ENCODE data around the gene SOSTDC1. TPM values are rescaled to one million over a fixed set of nuclear protein-coding genes. Genes with fewer than 3 reads are reported as not detected.

The SOSTDC1 gene
- 0.41 and 0.73 TPM in 2 replicates for total RNA-seq
- long read RNA-seq, transcript SOSTDC1-201 (2 exons, 1,869 nt) = major isoform, 7 of 7 reads
- long read RNA-seq, partial matches to known transcripts = 0 of 7 reads
- long read RNA-seq, other reads (novel, unspliced or antisense) = 0 of 7 reads

- Mint-ChIP-seq H3K9me3 (ENCODE audit: low read depth) (no peaks in the 10 kb centered on the region), H3K27me3 (no peaks in the 10 kb centered on the region), H3K4me3 (ENCODE audit: low read depth) (peak within 1 kb of the TSS; percentile 54), H3K4me1 (ENCODE audit: low read depth) (peaks cover 23% of the 10 kb centered on the region), H3K36me3 (ENCODE audit: insufficient read depth) (no peaks in the 10 kb centered on the region), H3K27ac (peak within 1 kb of the TSS; percentile 82)
- TF ChIP-seq CTCF (IDR thresholded peaks at IDR 0.05; ENCODE audit: unreplicated experiment) = no peak
- DNase-seq (ENCODE audit: low spot score, unreplicated experiment) = no peak
Measured at GRCh38 chr7:16465469-16466361, at the start of gene SOSTDC1. Gene SOSTDC1, minus strand, starts transcription at chr7:16465738. Its CDS starts 70 bp downstream, at chr7:16465668.

GRCh38 chr7:16514729-16515128 lies 49.2 kb upstream of the SOSTDC1 start:
- no peak for DNase-seq (ENCODE audit: low spot score, unreplicated experiment)
- H3K4me1 Mint-ChIP-seq (ENCODE audit: low read depth) = peaks cover 1% of the 10 kb centered on the region
- H3K9me3 Mint-ChIP-seq (ENCODE audit: low read depth) = no peaks in the 10 kb centered on the region
- no peak overlapping the region for H3K4me3 Mint-ChIP-seq (ENCODE audit: low read depth)
- H3K36me3 Mint-ChIP-seq (ENCODE audit: insufficient read depth) = no peaks in the 10 kb centered on the region
- no peak overlapping the region for H3K27ac Mint-ChIP-seq
- no peak for TF ChIP-seq CTCF (IDR thresholded peaks at IDR 0.05; ENCODE audit: unreplicated experiment)
- H3K27me3 Mint-ChIP-seq = no peaks in the 10 kb centered on the region

GRCh38 chr7:16514271-16514670 lies 48.7 kb upstream of the SOSTDC1 start:
- no peaks in the 10 kb centered on the region for H3K36me3 Mint-ChIP-seq (ENCODE audit: insufficient read depth)

GRCh38 chr7:16512097-16512496 lies 46.6 kb upstream of the SOSTDC1 start:
- peaks cover 5% of the 10 kb centered on the region for H3K9me3 Mint-ChIP-seq (ENCODE audit: low read depth)
- H3K27ac Mint-ChIP-seq = no peak overlapping the region
- no peak for DNase-seq (ENCODE audit: low spot score, unreplicated experiment)

More at GRCh38 chr7:16514271-16514670, 48.7 kb upstream of the SOSTDC1 start:
- Mint-ChIP-seq H3K9me3 (ENCODE audit: low read depth) (no peaks in the 10 kb centered on the region), H3K27ac (no peak overlapping the region), H3K4me3 (ENCODE audit: low read depth) (no peak overlapping the region), H3K27me3 (no peaks in the 10 kb centered on the region), H3K4me1 (ENCODE audit: low read depth) (peaks cover 1% of the 10 kb centered on the region)
- no peak for DNase-seq (ENCODE audit: low spot score, unreplicated experiment)
- no peak for TF ChIP-seq CTCF (IDR thresholded peaks at IDR 0.05; ENCODE audit: unreplicated experiment)

More at GRCh38 chr7:16512097-16512496, 46.6 kb upstream of the SOSTDC1 start:
- Mint-ChIP-seq H3K4me1 (ENCODE audit: low read depth) (no peaks in the 10 kb centered on the region), H3K36me3 (ENCODE audit: insufficient read depth) (no peaks in the 10 kb centered on the region), H3K27me3 (no peaks in the 10 kb centered on the region), H3K4me3 (ENCODE audit: low read depth) (no peak overlapping the region)
- TF ChIP-seq CTCF (IDR thresholded peaks at IDR 0.05; ENCODE audit: unreplicated experiment) = no peak
